HepG2 (cell line): Measurements from ENCODE around the gene NUP88. TPM values are rescaled to one million over a fixed set of nuclear protein-coding genes. Genes with fewer than 3 reads are reported as not detected.

ENCODE experiments used
- AHDC1 ChIP-seq: sonication (generic); formaldehyde crosslinking; IDR thresholded peaks from 2 replicates; pipeline ENCODE4 v1.5.1; 2020; ENCODE audit warnings: mild to moderate bottlenecking, missing genetic modification reagents, borderline replicate concordance
- E2F2 ChIP-seq: sonication (generic); formaldehyde crosslinking; IDR thresholded peaks from 2 replicates; pipeline ENCODE4 v1.4.0; 2020; ENCODE audit warnings: missing genetic modification reagents, borderline replicate concordance
- EZH2 ChIP-seq: conservative IDR thresholded peaks from 2 replicates; pipeline ENCODE4 v1.6.1; 2012; ENCODE audit warnings: mild to moderate bottlenecking, low read depth, low read length, moderate library complexity
- FOXO1 ChIP-seq: sonication (generic); formaldehyde crosslinking; IDR thresholded peaks from 2 replicates; pipeline ENCODE4 v1.4.0; 2020; ENCODE audit warnings: missing genetic modification reagents
- GMEB2 ChIP-seq: IDR thresholded peaks from 2 replicates; pipeline ENCODE4 v1.6.1; 2016; ENCODE audit warnings: missing biosample characterization, missing genetic modification reagents, low read depth
- HMG20B ChIP-seq: conservative IDR thresholded peaks from 2 replicates; pipeline ENCODE4 v1.6.1; 2016; ENCODE audit warnings: missing genetic modification reagents, missing compliant biosample characterization
- KDM1A ChIP-seq: IDR thresholded peaks from 2 replicates; pipeline ENCODE4 v1.6.1; 2016; ENCODE audit warnings: missing compliant biosample characterization
- MIER3 ChIP-seq: IDR thresholded peaks from 2 replicates; pipeline ENCODE4 v1.6.1; 2016; ENCODE audit warnings: missing compliant biosample characterization, borderline replicate concordance
- SKIL ChIP-seq: sonication (generic); formaldehyde crosslinking; IDR thresholded peaks from 2 replicates; pipeline ENCODE4 v1.8.0; 2022; ENCODE audit warnings: missing genetic modification reagents, mild to moderate bottlenecking, moderate library complexity, borderline replicate concordance
- SOX6 ChIP-seq, 2 experiments: fragments of 450-650 bp in 1 of 2; sonication (generic) in 1 of 2; formaldehyde crosslinking in 1 of 2; IDR thresholded peaks; 2 replicates each; pipeline versions ENCODE4 v1.4.0 to v1.6.1; 2017 to 2020; ENCODE audit warnings: antibody characterized with exemption in 1 of 2, mild to moderate bottlenecking in 1 of 2, missing genetic modification reagents in 1 of 2
- TBP ChIP-seq: sonication (generic); formaldehyde crosslinking; IDR thresholded peaks from 2 replicates; pipeline ENCODE4 v1.5.0; 2020; ENCODE audit warnings: missing genetic modification reagents
- ZNF468 ChIP-seq: sonication (generic); formaldehyde crosslinking; IDR thresholded peaks from 2 replicates; pipeline ENCODE4 v1.8.0; 2022; ENCODE audit warnings: mild to moderate bottlenecking, moderate library complexity, missing genetic modification reagents
- ZNF609 ChIP-seq: sonication (generic); formaldehyde crosslinking; IDR thresholded peaks from 2 replicates; pipeline ENCODE4 v1.4.0; 2020; ENCODE audit warnings: mild to moderate bottlenecking, missing genetic modification reagents, borderline replicate concordance
- ZNF674 ChIP-seq: sonication (generic); formaldehyde crosslinking; IDR thresholded peaks from 2 replicates; pipeline ENCODE4 v1.5.0; 2020; ENCODE audit warnings: low read depth, mild to moderate bottlenecking, missing genetic modification reagents
- polyA plus RNA-seq, 8 experiments: library from polyadenylated mRNA; depleted of rRNA in 3 of 8; stranded (reverse) in 7 of 8; unstranded in 1 of 8; fragments of >200 nt; fragmentation: Illumina TruSeq in 4 of 8; extraction: Trizol in 4 of 8; gene quantifications; 2 replicates each; pipeline versions ENCODE4 v1.2.1 to v1.2.3, GENCODE V29; 2011 to 2016; ENCODE audit warnings: low read depth in 4 of 8, missing spikeins in 1 of 8, mixed read lengths in 1 of 8; ENCODE audit not compliant: insufficient read depth in 1 of 8
- total RNA-seq, 5 experiments: library from RNA; depleted of rRNA; stranded (reverse); fragments of >200 nt; fragmentation: Illumina TruSeq; extraction: Trizol; gene quantifications; 2 replicates each; pipeline ENCODE4 v1.2.3, GENCODE V29; 2016; ENCODE audit warnings: low read depth in 1 of 5

Gene NUP88
- total and polyA plus RNA-seq, 2 of the 13 experiments (the other 11 are each of a cell fraction or from before 2014, with no cell fraction given), result 48.2 to 130 TPM

- TF ChIP-seq ZNF468 (CRISPR knock-in tag) (no peak), SKIL (CRISPR knock-in tag) (peak; percentile 77), MIER3 (no peak), ZNF674 (no peak), GMEB2 (CRISPR knock-in tag) (no peak), KDM1A (no peak), EZH2 (no peak), AHDC1 (CRISPR knock-in tag) (peak; percentile 50; the same call in 1 of the 2 replicates), HMG20B (peak; percentile 66; the same call in 1 of the 2 replicates), FOXO1 (CRISPR knock-in tag) (no peak; the same call in 1 of the 2 replicates), TBP (CRISPR knock-in tag) (no peak), SOX6 (IDR thresholded peaks at IDR 0.05) (no peak), SOX6 (CRISPR knock-in tag; IDR thresholded peaks at IDR 0.05) (peak; percentile 81), E2F2 (CRISPR knock-in tag) (no peak), ZNF609 (CRISPR knock-in tag) (peak; percentile 80)
Observed at GRCh38 chr17:5405400-5405799, 14.1 kb downstream of the NUP88 start (continued).
